Cardiac muscle cell (in vitro differentiated cells and primary cell): Measurements from ENCODE around the gene PDCD4. TPM values are rescaled to one million over a fixed set of nuclear protein-coding genes. Genes with fewer than 3 reads are reported as not detected.

Source experiments
- DNase-seq, 2 donors: peaks; one replicate each; pipeline versions ENCODE4 v3.0.0 to v3.0.0-alpha.2; 2010 to 2017; ENCODE audit warnings: low read depth in 1 of 2, low spot score in 1 of 2
- H3K27ac ChIP-seq: fragments of 200-600 bp; sonication (generic); 2 replicates; pipeline ENCODE4 v1.5.1; 2016
- H3K27me3 ChIP-seq: fragments of 200-600 bp; sonication (generic); 2 replicates; pipeline ENCODE4 v1.6.0; 2016; ENCODE audit warnings: control low read depth
- H3K36me3 ChIP-seq: fragments of 200-600 bp; sonication (generic); 2 replicates; pipeline ENCODE4 v1.5.1; 2016; ENCODE audit warnings: control low read depth
- H3K4me1 ChIP-seq: fragments of 200-600 bp; sonication (generic); 2 replicates; pipeline ENCODE4 v1.8.1; 2017; ENCODE audit warnings: low read depth, mild to moderate bottlenecking, mixed run types
- H3K4me3 ChIP-seq: fragments of 200-600 bp; sonication (generic); 2 replicates; pipeline ENCODE4 v1.5.1; 2016; ENCODE audit warnings: mild to moderate bottlenecking
- H3K9me3 ChIP-seq: fragments of 200-600 bp; sonication (generic); 2 replicates; pipeline ENCODE4 v1.5.1; 2017; ENCODE audit warnings: low read depth, mild to moderate bottlenecking, control low read depth
- polyA plus RNA-seq: library from polyadenylated mRNA; unstranded; fragments of >200 nt; fragmentation: Nextera tagmentation; extraction: Ambion mirVana; gene quantifications from 2 replicates; pipeline ENCODE4 v1.2.1, GENCODE V29; 2016
- total RNA-seq: library from RNA; depleted of rRNA; stranded (reverse); fragments of >200 nt; gene quantifications from 2 replicates; pipeline ENCODE4 v1.2.3, GENCODE V29; 2016
- TF ChIP-seq, protein P1 (sequence below): IDR thresholded peaks from 2 replicates; pipeline ENCODE4 v1.5.1; 2012; ENCODE audit warnings: low read depth, mild to moderate bottlenecking, low read length

PDCD4 gene
- total and polyA plus RNA-seq, 2 experiments from 2014 or later = 84.9 to 98.7 TPM

DNA sequence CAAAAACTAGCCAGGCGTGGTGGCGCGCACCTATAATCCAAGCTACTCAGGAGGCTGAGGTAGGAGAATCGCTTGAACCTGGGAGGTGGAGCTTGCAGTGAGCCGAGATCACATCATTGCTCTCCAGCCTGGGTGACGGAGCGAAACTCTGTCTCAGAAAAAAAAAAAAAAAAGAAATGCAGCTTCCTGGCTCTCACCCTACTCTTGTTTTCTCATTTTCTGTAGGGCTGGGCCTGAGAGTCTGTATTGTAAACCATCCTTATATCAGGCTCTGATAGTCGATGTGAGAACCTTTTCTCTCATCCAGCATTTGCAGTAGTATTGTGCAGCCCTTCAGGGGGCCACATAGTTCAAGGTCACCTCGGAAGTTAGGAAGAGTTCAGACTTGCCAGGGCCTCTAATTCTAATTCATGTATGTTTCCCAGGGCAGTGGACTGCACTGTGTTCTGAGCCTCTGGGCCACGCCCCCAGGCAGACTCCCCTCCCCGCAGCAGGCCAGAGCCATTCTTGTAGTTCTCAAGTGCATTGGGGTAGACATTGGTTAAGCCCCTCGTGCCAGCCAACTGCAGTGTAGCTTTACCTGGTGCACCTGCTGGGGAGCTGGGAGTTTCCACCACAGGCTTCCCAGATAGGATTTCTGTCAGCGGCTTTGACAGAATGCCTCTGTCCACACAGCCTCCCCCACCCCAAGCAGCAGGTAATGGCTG lies 38.3 kb upstream of the PDCD4 start:
- TF ChIP-seq, protein P1, sequence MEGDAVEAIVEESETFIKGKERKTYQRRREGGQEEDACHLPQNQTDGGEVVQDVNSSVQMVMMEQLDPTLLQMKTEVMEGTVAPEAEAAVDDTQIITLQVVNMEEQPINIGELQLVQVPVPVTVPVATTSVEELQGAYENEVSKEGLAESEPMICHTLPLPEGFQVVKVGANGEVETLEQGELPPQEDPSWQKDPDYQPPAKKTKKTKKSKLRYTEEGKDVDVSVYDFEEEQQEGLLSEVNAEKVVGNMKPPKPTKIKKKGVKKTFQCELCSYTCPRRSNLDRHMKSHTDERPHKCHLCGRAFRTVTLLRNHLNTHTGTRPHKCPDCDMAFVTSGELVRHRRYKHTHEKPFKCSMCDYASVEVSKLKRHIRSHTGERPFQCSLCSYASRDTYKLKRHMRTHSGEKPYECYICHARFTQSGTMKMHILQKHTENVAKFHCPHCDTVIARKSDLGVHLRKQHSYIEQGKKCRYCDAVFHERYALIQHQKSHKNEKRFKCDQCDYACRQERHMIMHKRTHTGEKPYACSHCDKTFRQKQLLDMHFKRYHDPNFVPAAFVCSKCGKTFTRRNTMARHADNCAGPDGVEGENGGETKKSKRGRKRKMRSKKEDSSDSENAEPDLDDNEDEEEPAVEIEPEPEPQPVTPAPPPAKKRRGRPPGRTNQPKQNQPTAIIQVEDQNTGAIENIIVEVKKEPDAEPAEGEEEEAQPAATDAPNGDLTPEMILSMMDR = no peak
- peak overlapping the region; percentile 90 for H3K27ac ChIP-seq
- no peak overlapping the region for H3K4me3 ChIP-seq
- peaks cover 6% of the 10 kb centered on the region for H3K36me3 ChIP-seq
- DNase-seq = peak in 1 of 2 donors; percentile 58
- H3K27me3 ChIP-seq = no peaks in the 10 kb centered on the region
- peaks cover 52% of the 10 kb centered on the region for H3K4me1 ChIP-seq
- no peaks in the 10 kb centered on the region for H3K9me3 ChIP-seq

DNA sequence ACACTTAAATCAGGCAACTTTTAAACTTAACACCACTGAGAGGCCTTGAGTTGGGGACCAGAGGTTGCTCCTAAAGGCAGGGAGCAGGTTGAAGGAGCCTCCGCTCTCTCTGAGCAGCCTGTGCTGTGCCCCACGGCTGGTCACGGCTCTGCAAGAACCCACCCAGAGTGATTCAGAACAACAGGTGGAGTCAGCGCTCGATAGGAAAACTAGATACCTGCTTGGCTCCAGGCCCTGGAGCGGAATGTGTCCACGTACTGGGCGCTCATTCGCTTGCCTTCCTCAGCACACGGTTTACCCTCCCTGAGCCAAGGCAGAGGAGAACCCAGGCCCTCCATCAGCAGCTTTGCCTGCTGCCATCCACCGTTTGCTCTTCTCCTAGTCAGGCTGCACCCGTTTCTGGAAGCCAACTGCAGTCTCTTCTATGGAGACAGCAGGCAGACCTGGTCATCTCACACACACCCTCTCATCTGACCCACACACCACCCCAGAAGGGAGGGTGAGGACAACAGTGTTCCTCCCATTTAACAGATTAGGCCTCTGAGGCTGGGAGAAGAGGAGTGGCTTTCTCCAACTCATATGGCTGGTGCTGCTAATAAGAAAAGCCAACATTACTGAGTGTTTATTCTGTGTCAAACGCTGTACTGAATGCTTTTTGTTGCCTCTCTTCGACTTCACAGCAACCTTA lies 37.6 kb upstream of the PDCD4 start:
- peak overlapping the region; percentile 90 for H3K27ac ChIP-seq
- no peaks in the 10 kb centered on the region for H3K9me3 ChIP-seq
- H3K4me3 ChIP-seq = no peak overlapping the region
- TF ChIP-seq, protein P1 = no peak
- peaks cover 6% of the 10 kb centered on the region for H3K36me3 ChIP-seq
- DNase-seq = no peak
- peaks cover 54% of the 10 kb centered on the region for H3K4me1 ChIP-seq
- H3K27me3 ChIP-seq = no peaks in the 10 kb centered on the region

DNA sequence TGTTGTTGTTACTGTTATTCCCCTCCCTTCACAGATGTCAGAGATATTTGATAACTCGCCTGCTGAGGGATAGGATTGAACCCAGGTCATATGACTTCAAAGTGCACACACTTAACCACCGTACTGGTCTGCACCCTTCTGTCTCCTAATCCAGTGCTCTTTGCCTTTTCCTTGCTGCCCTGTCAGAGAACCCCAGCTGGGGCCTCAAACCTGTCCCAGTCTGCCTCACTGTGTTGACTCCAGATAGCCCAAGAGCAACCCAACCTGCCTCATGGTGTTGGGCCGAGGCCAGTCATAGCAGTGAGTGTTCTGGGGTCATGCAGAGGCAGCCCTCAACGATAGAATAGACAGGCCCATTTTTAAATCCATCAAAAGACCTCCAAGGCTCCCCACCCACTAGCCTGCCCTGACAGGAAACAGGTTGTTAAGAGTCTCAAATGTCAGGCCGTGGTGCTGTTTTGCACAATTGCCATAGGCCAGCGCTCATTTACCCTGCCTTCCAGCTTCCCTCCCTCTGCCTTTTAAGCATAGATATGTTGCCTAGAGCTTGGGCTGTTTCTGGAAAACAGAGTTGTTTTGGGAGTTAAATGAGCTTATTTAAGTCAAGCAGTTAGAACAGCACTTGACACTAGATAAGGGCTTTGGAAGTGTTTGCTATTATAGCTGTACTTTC lies 37.0 kb upstream of the PDCD4 start:
- H3K4me1 ChIP-seq = peaks cover 47% of the 10 kb centered on the region
- peaks cover 6% of the 10 kb centered on the region for H3K36me3 ChIP-seq
- TF ChIP-seq, protein P1 = no peak
- no peaks in the 10 kb centered on the region for H3K9me3 ChIP-seq
- peak; percentile 46 to 90 for DNase-seq
- peak overlapping the region; percentile 90 for H3K27ac ChIP-seq
- H3K27me3 ChIP-seq = no peaks in the 10 kb centered on the region
- H3K4me3 ChIP-seq = no peak overlapping the region

DNA sequence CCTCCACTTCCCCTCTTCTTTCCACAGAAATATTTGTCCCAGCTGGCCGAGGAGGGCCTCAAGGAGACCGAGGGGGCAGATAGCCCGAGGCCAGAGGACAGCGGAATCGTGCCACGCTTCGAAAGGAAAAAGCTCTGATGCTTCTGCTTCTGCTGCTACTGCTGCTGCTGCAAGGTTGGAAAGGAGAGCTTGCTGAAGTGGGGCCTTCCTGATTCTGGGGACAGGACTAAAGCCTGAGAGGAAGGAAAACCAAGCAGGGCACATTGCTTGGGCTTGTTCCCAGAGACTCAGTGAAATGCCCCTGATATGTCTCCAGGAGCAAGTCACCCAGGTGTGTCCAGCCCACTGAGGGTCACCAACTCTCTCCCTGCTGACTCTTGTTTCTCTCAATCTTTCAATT lies 35.9 kb upstream of the PDCD4 start:
- H3K4me3 ChIP-seq = no peak overlapping the region
- no peaks in the 10 kb centered on the region for H3K27me3 ChIP-seq
- DNase-seq = no peak
- H3K36me3 ChIP-seq = peaks cover 3% of the 10 kb centered on the region
- H3K9me3 ChIP-seq = no peaks in the 10 kb centered on the region
- TF ChIP-seq, protein P1 = no peak
- peaks cover 44% of the 10 kb centered on the region for H3K4me1 ChIP-seq
- H3K27ac ChIP-seq = peak overlapping the region; percentile 90

DNA sequence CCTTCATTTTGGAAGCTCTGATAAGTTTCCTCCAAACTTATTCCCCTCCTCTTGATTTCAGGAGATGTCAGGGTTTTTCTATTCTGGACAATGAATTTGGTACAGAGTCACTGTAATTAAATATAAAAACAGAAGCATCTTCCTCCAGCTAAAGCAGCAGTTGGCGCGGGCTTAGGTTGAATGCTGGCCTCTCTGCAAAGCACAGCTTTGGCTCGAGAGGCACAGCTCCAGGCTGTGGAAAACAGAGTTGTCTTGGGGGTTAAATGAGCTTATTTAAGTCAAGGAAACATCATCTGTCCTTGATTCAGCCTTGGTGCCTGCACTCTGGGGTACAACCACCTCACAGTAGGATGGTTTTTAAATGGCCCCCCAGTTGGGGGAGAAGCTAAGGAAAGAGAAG lies 35.0 kb upstream of the PDCD4 start:
- H3K4me3 ChIP-seq = no peak overlapping the region
- TF ChIP-seq, protein P1 = no peak
- H3K9me3 ChIP-seq = no peaks in the 10 kb centered on the region
- peaks cover 44% of the 10 kb centered on the region for H3K4me1 ChIP-seq
- no peak overlapping the region for H3K27ac ChIP-seq
- H3K27me3 ChIP-seq = no peaks in the 10 kb centered on the region
- H3K36me3 ChIP-seq = no peaks in the 10 kb centered on the region
- DNase-seq = no peak
